ENCODE measurements around the gene KCNE2.
"Not testable (repeated sequence)": the region's sequence is repeated elsewhere in the genome, so short reads cannot be mapped to it uniquely, and the experiment has no call there.

The KCNE2 gene

GRCh38 chr21:34407294-34407693, 43.5 kb downstream of the KCNE2 start:
- not testable (repeated sequence) for DNase-seq (ENCODE audit: low read depth)

GRCh38 chr21:34417448-34418077, 53.8 kb downstream of the KCNE2 start:
- DNase-seq (ENCODE audit: low read depth): not testable (repeated sequence)

All from iris pigment epithelial cell (primary cell).